Posterior cingulate gyrus (tissue), 11 donors: ENCODE data around the gene CRB2.

ENCODE experiments used
- DNase-seq, 10 donors: peaks; one replicate each; pipeline versions ENCODE4 v3.0.0 to v3.0.0-alpha.2; 2020 to 2021; ENCODE audit warnings: mixed read lengths in 3 of 10
- intact Hi-C: fragments of 100-400 bp; cut with DNase I; formaldehyde crosslinking; loops from one replicate; pipeline ENCODE4 v1.15.1; 2023

CRB2 gene

GRCh38 chr9:123346026-123346425 is 10.0 kb upstream of the CRB2 start:
- intact Hi-C loops: no loop called here
- DNase-seq: no peak

- DNase-seq: no peak
- intact Hi-C loops: no loop called here
These were observed 9.2 kb upstream of the CRB2 start for GRCh38 chr9:123346826-123347225.

- DNase-seq: no peak
- intact Hi-C loops: no loop called here
These were observed 8.5 kb upstream of the CRB2 start for GRCh38 chr9:123347289-123348060.

DNA sequence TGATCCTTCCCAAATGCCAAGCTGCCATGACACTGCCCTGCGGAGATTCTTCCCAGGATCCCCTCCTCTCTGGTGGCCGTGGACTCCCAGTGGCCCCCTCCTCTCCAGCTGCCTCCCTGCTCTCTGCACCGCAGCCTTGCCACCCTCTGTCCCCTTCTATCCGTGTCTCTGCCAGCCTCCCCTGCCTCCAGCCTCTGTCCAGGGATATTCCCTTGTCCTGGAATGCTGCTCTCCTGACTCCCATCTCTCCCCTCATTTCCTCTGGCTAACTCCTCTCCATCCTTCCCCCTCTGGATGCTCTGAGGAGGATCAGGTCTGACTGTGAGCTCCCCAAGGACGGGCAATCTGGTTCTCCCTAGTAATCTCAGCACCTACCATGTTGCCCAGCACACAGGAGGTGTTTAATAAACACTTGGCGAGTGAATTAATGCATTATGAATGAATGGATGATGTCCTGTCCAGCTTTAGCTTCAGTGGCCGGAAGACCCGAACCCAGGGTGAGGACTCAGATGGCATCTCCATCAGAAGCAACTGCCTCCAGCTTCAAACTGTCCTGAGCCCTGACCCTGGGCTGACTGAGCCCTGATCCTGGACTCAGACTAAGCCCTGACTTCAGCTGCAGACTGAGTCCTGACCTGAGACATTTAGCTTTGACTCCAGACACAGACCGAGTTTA is 7.5 kb upstream of the CRB2 start:
- DNase-seq: peak in 1 of 10 donors; percentile 79
- intact Hi-C loops: no loop called here

DNA sequence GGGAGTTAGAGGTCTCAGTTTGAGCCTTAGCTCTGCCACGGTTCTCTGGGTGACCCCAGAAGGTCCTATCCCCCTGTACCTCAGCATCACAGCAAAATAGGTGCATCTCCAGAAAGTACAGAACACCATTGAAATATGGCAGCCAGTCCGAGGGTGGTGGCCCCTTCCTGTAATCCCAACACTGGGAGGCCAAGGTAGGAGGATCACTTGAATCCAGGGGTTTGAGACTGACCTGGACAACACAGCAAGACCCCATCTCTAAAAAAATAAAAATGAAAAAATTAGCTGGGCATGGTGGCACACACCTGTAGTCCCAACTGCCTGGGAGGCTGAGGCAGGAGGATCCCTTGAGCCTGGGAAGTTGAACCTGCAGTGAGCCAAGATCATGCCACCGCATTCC is 7.0 kb upstream of the CRB2 start:
- intact Hi-C loops: no loop called here
- DNase-seq: no peak

- intact Hi-C loops: loop anchor here (1.0 to 10.0 kb wide), 3 partner anchors 268 to 885 kb away; partner anchors contain the start of gene RC3H2
- DNase-seq: peak in 6 of 10 donors; percentile 52 to 93 (median 66)
These were observed 6.1 kb upstream of the CRB2 start for GRCh38 chr9:123349691-123350480.

DNA sequence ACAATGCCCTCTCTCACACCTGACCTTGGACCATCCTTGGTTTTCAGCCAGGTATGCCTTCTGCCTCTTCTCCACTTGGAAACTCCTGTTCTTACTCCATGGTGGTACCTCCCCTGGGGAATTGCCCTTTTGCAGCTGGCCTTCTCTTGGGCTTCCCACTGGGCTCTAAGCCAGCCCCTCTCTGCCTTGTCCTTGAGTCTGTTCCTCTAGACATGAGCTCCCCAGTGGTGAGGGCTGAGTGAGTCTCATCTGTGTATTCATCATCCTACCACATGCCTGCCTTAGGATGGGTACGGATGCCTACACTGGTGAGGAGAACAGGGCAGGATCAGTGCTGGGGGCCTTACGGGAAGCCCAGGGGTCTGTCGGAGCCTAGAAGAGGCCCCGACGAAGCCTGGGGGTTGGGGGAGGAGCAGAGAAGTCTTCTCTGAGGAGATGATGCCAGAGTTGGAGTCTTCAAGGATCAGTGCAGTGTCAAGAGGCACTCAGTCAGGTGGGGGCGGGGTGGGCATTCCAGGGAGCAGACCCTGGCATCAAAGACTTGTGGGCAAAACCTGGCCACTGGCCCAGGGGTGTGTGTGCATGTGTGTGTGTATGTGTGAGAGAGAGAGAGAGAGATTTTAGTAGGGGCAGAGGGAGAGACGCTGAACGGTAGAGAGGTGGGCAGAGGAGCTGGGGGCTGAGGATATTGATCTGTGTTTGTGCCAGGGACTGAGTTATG is 5.2 kb upstream of the CRB2 start:
- intact Hi-C loops: loop anchor here (1.0 to 10.0 kb wide), 3 partner anchors 268 to 885 kb away; partner anchors contain the start of gene RC3H2
- DNase-seq: no peak

DNA sequence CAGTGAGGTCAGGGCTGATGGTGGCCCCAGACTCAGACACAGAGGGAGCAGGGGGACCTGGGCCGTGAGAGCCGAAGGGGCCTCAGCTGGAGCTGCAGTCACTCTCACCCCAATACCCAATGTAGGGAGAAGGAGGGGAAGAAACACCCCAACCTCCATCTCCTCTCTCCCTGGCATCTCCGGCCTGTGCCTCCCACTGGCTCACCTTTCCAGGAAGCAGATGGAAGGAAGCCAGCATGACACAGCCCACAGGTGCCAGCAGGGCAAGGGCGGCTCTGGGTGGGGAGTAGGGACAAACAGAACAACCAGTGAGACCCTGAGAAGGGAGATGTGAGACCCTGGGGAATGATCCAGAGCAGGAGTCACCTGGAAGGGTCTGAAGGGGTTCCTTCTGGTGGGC is 3.0 kb upstream of the CRB2 start:
- intact Hi-C loops: loop anchor here (5.0 to 10.0 kb wide), 2 partner anchors 271 to 448 kb away; partner anchors contain the start of gene RC3H2
- peak in 1 of 10 donors; percentile 72 for DNase-seq

DNA sequence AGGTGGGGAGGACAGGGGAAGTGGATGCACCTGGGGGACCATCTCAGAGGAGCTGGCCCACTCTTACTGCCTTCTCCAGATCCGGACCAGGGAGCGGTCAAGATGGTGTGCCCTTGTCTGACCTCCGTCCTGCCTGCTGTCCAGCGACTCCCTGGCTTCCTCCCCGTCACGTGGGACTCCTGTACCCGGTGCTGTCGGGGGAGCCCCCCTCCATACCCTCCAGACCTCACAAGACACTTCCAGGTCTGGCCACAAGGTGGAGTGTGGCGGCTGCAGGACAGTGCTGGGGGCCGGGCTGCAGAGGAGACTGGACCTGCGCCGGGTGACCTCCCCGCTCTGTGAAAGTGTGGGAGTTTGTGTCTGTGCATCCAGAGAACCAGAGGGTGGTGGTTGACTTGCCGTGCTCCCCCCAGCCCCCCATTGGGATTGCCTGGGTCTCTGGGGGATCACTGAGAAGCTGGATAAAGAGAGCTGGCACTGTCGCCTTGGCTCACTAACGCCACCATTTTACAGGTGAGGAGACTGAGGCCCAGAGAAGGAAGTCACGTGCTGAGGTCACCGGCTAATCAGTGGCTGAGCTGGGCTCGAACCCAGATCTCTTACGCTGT is 1.9 kb upstream of the CRB2 start:
- peak; percentile 59 to 96 (median 80) for DNase-seq
- intact Hi-C loops: loop anchor here (1.0 to 10.0 kb wide), 3 partner anchors 31 to 449 kb away; partner anchors contain the start of gene RC3H2

DNA sequence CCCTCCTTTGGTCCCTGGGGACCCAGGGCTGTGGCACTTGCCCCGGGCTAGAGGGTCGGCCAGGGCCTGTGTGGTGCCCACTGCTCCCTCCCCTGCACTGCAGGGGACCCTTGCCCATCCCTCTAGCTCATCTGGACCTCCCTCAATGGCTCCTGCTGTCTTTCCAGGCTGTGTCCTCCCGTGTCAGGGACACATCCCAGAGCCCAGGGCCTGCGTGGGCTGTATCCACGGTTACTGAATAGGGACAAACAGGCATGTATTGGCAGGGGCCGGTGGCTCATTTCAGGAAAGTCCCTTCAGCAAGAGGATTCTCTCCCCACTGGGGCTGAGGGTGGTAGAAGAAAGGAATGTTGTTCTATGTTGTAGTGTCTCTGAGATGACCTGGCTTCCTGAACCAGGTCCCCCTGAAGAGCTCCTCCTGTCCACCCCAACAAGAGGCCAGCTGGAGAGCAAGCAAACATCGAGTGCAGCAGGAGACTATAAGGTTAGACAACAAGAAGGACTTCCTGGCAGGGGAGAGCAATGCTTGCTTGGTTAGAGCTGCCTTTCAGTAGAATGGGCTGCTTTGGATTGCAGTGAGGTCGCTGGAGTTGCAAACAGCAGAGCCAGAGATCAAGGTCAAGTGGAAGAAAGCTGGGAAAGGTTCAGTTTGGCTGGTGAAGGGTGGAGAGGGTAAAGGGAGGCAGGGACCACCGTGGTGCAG is 1.0 kb upstream of the CRB2 start:
- intact Hi-C loops: loop anchor here (1.0 to 10.0 kb wide), 3 partner anchors 30 to 450 kb away; partner anchors contain the start of gene RC3H2
- no peak for DNase-seq

GRCh38 chr9:123356851-123357742 is 1.1 kb downstream of the CRB2 start:
- intact Hi-C loops: loop anchor here (10.0 kb wide), 1 partner anchor 452 kb away; the partner anchor contains the start of gene RC3H2
- no peak for DNase-seq

DNA sequence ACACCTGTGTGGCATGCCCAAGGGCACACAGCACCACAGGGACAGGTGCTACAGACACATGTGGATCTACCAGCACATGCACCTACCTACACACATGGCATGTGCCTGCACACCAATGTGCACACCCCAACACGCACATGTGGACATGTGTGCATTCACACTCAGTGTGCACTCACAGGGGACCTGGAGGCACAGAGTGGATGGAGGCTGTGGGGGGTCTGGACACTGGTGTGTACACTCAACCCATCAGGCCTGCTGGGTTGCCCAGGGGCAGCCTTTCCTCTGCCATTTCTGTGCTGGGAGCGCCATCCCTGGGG is 1.7 kb downstream of the CRB2 start:
- DNase-seq: no peak

DNA sequence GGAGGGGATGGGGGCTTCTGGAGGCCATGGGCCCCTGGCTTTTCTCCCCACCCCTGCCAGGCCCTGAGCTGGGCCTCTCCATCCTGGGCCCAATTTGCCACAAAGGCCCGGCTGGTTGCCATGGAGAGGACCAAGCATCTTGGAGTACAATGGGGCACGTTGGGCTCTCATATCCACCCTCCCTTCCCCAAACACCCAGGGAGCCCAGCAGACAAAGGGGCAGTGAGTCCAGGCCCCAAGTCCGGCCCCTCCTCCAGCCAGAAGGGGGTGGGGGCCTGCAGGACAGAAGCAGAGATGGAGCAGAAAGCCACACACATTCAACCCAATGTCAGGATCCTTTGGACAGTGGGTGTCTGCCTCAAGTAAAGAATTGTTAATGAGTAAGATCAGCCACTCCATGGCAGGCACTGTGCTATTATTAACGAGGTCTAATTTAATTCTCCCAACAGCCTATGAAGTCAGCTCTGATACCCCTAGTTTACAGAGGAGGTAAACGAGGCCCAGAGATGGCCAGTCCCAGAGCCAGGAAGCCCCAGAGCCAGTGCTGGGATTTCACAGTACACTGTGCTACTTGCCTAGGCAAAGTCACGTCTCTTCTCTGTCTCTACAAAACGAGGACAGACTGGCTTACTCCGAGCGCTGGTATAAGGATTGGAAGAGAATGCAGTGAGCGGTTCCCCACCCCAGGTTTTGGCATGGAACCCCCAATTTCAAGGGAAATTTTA is 2.3 kb downstream of the CRB2 start:
- intact Hi-C loops: loop anchor here (10.0 kb wide), 1 partner anchor 454 kb away; the partner anchor contains the start of gene RC3H2
- peak in 9 of 10 donors; percentile 70 to 97 (median 83) for DNase-seq

More for the DNA sequence above, 1.7 kb downstream of the CRB2 start:
- intact Hi-C loops: loop anchor here (10.0 kb wide), 1 partner anchor 453 kb away; the partner anchor contains the start of gene RC3H2

- no peak for DNase-seq
- intact Hi-C loops: loop anchor here (10.0 kb wide), 1 partner anchor 454 kb away; the partner anchor contains the start of gene RC3H2
These were observed 3.1 kb downstream of the CRB2 start for GRCh38 chr9:123359106-123359505.

- intact Hi-C loops: loop anchor here (10.0 kb wide), 1 partner anchor 455 kb away; the partner anchor contains the start of gene RC3H2
- no peak for DNase-seq
These were observed 3.5 kb downstream of the CRB2 start for GRCh38 chr9:123359546-123359945.

DNA sequence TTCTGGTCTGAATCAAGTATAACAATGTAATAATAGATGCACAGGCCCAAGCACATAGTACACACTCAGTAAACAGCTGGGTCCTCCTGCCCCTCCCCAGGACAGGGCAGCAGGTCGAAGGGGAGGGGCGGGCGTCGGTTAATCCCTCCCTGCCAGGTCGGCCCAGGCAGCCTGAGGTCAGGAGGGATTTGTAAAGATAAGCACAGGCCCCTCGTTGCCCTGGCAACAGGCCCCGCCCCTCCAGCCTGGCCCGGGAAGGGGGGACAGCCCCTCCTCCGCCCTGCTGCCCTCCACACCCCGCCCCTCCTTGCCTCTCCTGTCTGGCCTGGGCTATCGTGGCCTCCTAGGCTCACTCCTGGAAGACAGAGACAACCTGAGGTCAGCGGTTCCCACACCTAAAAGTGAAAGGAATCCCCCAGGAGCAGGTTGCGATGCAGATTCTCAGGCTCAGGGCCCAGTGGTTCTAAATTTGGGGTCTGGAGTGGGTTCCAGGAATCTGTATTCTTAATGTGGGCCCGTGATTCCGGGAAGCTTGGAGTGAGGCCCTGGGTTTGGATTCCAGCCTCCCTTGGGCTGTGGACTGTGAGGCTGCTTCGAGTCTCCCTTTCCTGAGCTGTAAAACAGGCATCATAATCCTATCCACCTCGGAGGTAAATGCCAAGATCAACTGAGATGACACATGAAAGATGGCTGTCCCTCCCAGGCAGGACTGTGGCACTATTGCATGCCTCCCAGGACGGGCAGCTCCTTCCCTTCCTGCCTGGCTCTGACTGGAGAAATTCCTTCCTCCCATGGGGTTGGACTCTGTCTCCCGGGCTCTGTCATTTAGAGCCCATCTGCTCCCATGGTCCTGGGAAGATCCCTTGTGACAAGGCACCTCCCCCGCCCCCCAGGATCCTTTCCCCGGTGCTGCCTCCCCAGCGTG is 4.4 kb downstream of the CRB2 start:
- intact Hi-C loops: no loop called here
- peak in 2 of 10 donors; percentile 59 to 87 for DNase-seq
